GM21360 (cell line): ENCODE results near the gene LMAN2L.

Source experiments
- ATAC-seq: cut with Tn5 transposase; IDR thresholded peaks from one replicate; pipeline ENCODE4 v1.9.1; 2021; ENCODE audit warnings: mild to moderate bottlenecking, moderate library complexity; ENCODE audit not compliant: unreplicated experiment

Gene LMAN2L

DNA sequence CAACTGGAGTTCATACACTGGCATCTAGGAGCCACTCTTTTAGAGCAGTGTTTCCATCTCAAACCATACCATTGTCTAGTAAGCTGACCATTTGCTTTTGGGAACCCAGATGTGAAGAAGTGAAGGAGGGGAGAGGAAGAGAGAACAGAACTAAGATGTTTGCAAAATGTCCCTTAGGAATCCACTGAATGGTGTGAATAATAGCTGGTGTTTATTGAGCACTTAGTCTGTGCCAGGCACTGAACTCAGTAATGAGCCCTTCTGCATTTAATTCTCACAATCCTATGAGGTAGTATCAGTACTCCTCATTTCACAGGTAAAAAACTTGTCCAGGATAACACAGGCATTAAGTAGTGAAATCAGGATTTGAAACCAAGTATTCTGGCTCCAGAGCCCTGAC is 23.5 kb downstream of the LMAN2L start:
- no peak for ATAC-seq

DNA sequence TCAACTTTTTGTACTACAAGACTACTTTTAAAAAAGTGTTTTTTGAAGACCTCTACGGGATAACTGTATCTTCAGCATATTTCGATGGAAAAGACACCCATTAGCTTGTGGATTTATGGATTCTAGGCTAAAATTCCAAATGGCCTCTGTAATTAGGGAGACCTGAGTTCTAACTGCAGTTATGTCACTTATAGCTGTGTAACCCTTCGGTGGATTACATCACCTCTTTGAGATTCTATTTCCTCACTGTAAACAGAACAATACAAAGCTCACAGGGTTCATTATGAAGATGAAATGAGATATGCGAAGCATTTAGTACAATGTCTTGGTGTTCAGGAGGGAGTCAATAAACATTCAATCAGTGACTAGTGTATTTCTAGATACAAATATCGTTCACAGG is 24.2 kb downstream of the LMAN2L start:
- ATAC-seq, result no peak

DNA sequence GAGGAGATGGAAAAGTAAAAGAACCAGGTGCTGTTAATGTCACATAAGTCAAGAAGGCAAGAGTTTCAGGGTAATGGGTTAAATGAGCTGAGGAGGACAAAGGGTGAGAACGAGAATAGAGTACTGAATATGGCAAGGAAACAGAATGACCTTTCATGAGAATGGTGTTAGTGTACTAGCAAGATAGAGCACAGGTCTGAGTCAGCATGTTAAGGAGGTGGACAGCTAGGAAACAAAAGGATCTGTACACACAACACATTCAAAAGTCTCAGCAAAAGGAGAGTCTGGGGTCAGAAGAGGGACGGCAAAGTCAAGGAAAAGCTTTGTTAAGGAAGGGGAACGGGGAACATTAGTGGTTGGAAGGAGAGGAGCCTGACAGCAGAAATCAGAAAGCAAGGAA is 28.9 kb downstream of the LMAN2L start:
- ATAC-seq, result no peak

DNA sequence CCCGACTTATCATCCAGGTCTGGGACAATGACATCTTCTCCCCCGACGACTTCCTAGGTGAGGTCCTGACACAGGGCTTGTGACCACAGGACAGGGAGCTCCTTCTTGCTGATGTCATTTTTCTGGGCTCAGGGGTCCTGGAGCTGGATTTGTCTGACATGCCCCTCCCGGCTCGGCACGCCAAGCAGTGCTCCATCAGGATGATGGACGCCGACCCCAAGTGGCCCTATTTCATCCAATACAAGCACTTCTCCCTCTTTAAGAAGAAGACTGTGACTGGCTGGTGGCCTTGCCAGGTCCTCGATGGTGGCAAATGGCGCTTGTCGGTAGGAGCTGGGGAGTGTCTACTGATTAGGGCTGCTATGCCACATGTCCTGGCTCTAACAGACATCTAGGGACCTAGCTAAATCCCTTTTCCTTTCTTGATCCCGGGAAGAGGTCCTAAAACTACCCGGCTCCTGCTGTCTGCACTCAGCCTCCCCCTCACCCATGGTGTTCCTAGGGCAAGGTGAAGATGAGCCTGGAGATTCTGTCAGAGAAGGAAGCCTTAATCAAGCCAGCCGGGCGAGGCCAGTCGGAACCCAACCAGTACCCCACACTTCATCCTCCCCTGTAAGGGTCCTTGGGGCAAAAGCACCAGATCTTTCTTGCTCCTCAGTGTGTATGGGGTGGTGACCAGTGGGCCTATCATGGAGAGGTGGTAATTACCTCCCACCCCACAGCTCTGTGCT is 36.7 kb downstream of the LMAN2L start:
- no peak for ATAC-seq

DNA sequence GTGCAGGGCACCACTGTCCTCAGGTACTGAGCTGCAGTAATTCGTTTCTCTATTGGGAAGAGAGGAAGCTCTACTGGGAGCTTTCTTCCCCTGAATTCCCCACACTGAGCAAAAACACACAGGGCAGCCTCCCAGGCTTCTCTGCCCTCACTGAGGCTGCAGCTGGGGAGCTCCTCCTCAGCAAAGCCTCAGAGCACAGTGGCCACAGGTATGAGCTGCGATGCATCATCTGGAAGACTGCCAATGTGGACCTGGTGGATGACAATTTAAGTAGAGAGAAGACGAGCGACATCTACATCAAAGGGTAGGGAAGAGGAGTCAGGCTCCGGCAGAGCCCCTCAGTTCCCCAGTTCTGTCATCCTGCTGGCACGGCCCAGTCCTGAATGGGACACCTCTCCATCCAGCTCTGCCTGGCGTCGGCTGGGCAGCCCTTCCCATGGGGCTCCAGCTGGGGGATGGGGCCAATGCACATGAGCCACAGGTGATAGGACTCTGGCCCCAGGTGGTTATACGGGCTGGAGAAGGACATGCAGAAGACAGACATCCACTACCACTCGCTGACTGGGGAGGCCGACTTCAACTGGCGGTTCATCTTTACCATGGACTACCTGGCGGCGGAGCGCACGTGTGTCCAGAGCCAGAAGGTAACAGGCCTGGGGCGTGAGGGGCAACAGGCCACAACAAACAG is 37.6 kb downstream of the LMAN2L start:
- no peak for ATAC-seq

DNA sequence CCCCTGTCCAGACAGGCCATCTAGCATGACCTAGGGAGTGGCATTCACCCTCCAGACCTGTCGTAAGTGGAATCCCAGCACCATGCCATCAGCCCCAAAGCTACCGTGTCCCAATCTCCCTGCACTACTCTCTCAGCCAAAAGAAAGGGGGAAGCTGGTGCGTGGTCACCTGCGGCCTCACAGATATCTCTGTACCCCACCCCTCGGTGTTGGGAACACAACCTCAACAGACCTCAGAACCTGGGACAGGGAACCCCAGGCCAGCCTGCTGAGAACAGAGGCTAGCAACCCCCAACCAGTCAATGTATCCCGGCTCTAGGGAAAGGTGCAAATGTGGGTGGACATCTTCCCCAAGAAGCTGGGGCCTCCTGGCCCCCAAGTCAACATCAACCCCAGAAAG is 38.2 kb downstream of the LMAN2L start:
- ATAC-seq, result no peak

DNA sequence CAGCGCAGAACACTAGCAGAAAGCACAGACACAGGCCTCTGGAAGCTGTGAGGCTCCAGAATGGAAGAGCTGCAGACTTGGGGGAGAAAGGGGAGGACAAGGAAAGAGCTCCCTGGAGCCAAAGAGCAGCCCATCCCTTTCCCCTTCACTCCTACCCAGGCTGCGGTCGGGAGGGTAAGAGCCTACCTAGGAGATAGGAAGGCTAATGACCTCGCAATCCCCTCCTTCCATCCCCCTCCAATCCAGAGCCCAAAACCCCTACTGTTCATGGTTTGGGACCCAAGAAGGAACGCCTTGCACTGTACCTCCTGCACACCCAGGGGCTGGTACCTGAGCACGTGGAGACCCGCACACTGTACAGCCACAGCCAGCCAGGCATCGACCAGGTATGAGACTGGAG is 39.8 kb downstream of the LMAN2L start:
- ATAC-seq, result no peak

DNA sequence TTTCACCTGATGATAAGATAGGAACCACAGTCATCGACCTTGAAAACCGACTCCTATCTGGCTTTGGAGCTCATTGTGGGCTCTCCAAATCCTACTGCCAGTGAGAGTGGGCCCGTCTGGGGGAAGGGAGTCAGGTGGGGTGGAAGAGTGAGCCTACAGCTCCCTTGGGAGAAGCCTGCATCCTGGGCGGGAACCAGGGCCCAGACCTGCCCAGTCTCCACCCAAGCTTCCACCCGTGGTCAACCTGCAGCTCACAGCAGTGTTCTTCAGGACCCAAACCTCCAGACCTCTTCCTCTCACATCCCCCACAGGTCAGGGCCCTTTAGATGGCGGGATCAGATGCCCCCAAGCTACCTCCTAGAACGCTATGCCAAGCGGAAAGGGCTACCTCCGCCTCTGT is 40.2 kb downstream of the LMAN2L start:
- no peak for ATAC-seq

DNA sequence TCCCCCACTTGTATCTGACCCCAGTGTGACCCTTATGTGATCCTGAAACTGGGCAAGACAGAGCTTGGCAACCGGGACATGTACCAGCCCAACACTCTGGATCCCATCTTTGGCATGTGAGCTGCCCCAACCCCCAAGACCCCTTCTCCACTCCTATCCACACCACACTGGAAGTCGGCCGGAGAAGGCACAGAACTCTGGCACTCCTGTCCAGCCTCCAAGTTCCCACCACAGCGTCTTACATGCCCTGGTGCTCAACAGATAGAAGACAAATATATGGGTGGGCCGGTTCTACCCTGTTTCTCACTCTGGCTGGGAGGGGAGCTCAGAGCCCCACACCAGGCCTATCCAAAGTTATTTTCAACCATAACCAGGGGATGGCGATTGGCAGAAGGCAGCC is 40.8 kb downstream of the LMAN2L start:
- no peak for ATAC-seq

DNA sequence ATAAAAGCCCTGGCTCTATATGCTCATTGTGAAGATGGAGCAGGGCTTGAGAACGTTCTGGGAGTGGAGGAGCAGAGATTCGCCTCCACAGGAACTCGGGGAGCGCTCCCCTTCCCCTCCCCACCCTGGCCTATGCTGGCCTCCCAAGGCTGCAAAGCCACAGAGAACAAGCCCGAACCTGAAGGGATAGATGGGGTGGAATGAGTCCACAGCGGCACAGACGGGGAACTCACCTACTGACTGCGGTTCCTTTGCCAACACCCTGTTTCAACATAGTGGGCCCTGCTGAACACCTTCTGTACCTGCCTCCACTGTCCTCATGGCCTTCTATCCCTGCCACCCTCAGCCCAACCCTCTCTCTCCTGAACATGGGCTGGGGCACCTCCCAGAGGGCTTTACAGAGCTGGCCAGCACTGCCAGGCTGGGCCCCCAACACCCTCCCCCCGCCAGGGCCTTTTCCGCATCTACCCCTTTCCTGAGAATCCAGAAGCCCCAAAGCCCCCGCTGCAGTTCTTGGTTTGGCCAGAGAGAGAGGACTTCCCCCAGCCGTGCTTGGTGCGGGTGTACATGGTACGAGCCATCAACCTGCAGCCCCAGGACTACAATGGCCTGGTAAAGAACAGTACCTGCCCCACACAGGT is 41.5 kb downstream of the LMAN2L start:
- ATAC-seq, result no peak

DNA sequence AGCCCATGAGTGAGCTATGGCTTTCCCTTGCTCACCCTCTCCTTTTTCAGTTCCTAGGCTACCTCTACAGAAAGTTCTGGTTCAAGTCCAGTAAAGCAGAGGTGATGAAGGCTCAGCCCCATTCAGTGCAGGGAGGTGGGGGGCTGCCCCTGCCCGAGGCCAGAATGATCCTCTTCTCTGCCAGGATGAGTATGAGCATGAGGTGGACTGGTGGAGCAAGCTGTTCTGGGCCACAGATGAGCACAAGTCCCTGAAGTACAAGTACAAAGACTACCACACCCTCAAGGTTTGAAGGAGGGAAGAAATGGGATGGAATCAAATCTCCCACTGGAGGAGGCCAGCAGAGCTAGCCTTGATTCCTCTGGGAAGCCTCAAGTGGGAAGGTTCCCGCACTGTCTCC is 42.4 kb downstream of the LMAN2L start:
- no peak for ATAC-seq

DNA sequence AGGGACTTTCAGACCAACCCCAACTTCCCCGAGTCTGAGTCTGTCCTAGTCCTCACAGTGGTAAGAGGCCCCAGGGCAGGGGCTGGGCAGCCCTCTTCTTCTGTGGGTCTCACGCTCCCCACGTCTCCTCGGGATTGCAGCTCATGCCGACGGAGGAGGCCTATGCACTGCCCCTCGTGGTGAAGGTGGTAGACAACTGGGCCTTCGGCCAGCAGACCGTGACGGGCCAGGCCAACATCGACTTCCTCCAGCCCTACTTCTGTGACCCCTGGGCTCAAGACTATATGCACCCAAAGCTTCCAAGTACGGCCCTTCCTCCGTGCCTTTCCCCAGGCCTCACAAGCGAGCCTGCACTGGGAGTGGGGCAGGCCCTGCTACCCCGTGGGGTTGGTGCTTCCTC is 44.3 kb downstream of the LMAN2L start:
- ATAC-seq, result no peak

DNA sequence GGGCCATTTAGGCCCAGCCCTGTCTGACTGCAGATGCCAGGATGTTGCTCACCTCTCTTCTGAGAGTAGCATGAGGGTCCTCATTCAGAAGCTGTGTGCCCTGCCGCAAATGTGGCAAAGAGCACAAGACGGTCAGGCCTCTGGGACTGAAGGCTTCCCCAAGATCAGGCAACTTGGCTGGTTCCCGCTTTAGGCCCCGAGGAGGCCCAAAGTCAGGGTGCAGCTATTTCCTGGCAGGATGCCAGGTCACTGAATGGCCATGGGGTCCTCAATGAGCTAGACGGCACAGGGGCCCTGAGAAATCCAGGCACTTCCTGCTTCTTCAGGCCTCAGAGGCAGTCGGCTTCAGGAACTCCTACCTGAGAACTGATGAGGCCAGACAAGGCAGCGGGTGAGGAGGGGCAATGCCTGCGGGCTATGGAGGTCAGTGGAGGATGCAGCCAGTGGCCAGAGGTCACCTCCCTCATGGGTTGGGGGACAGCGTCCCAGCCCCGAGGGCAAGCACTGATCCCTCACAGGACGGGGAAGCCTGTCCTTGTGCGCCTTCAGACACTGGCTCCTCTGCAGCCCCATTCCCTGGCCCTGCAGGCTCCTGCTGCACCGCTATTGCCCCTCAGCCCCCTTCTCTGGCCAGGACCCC is 44.9 kb downstream of the LMAN2L start:
- no peak for ATAC-seq

DNA sequence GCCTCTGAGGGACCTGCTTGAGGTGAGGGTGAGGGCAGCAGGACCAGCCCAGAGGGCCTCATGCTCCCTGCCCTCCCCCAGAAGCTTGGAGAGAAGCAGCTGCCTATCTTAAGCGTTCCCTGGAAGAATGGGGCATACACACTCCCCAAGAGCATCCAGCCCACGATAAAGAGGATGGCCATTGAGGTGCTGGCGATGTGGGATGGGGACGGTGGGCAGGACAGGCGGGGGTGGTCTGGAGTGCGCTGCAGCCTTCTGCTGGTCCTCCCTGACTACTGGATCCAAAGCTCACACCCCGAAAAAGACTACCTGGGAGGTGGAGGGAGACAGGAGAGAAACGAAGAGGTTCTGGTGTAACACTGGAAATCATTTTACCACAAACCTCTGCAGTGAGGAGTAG is 45.6 kb downstream of the LMAN2L start:
- ATAC-seq, result no peak

DNA sequence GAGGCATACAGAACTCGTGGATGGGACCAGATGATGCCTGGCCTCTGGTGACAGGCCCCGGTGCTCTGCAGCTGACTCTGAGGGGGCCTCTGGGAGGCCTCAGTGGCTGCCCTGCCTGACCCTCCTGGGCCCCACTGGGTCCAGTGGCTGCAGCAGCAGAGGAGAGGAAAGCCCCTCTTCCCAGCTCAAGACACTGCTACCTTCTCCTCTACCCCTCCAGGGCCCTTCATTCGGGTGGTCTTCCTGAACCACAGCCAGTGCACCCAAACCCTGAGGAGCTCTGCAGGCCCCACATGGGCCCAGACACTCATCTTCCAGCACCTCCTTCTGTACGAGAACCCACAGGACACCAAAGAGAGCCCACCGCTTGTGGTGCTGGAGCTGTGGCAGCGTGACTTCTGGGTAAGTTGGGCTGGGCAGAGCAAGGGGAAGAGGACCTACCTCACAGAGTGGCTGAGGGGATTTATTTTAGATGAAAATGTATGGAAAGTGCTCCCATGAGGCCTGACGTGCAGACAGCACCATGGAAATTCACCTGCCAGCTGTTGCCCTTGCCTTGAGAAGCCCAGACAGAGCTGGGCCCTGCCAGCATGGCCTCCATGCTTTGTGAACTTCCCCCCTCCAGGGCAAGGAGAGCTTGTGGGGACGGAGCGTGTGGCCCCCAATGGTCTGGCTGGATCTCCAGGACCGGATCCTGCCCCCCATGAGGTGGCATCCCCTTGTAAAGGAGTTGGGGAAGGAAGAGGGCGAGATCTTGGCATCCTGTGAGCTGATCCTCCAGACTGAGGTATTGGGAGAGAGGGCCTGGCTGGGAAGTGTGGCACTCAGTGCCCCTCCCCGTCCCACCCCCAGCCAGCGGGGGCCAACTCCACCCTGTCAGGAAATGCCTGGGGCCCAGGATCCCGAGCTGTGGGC is 46.3 kb downstream of the LMAN2L start:
- no peak for ATAC-seq

DNA sequence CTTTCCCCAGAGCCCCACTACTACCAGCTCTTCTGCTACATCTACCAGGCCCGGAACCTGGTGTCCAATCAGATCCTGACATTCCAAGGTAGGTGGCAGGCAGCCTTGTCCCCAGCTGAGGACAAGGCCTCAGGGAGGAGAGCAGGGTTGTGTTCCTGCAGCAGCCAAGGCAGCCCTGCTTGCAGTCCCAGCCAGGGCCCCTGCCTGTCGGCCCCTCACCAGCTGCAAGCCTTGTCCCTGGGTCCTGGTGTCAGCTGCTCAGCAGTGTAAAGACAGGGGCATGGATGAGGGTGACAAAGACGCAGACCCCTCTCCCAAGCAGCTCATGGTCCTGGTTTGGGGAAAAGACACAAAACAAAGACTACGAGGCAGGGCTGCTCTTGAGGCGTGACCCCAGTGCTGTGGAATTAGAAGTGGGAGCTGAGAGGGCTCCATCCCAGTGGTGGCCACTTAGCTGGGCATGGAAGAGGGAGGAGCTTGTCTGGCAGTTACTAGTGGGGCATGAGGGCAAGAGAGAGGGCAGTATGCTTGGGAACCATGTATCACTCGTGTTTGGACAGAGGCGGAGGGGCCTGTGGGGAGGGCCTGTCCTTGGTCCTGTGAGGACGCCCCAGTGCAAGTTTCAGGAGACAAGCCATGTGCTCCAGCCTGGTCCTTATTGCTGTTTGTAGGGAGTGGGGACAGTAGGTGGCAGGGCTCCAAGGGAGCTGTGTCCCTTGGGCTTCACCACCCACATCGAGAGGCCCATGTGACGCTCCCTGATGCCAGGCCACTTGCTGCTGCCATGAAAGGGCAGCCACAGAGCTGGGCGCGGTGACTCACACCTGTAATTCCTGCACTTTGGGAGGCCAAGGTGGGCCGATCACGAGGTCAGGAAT is 47.5 kb downstream of the LMAN2L start:
- ATAC-seq, result no peak

DNA sequence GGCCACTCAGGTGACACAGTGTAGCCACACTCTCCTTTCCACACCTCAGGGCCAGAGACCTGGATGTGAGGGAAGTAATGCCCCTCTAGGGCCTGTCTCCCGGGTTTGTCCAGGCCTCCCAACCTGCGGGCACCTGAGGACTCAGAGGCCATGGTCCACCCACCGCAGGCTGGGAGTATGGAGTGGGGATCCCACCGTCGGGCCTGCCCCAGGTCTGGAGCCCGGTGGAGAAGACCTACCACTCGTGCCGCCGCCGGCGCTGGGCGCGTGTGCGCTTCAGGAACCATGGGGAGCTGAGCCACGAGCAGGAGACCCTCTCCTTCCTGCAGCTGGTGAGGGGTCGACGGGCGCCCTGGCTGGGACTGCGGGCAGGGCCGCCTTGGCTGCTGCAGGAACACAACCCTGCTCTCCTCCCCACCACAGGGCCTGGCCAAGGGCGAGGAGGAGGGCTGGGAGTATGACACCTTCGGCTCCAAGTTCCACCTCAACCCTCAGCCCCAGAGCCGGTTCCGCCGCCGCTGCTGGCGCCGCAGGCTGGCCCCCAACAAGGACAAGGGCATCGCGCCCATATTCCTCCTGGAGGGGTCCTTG is 48.7 kb downstream of the LMAN2L start:
- no peak for ATAC-seq

DNA sequence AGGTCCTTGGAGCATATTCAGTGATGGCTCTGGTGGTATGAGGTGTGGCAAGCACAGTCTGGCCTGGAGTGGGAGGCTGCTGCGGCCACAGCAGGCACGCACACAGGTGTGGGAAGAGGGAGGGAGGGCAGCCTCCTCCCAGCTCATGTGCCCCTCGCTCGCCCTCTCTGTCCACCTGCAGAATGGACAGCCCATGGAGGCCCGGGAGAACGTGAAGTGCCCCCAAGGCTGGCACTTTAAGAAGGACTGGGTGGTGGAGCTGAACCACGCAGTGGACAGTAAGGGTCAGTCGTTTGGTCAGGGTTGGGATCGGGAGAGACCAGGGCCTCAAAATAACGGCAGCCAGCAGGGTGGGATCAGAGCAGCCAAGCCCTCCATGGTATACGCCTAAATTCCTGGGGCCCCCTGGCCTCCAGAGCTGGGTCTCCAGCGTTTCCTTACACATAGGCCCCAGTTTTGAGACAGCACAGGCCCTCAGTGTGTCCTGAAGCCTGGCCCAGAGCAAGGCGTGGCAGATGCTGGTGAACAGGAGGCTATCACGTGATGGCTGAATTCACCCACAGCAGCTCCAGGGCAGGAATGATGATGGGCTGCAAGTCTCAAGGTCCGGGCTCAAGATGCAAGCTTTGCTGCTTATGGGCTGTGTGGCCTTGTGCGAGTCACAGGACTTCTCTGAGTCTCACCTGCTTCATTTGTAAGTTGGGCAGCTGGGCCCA is 49.4 kb downstream of the LMAN2L start:
- ATAC-seq, result no peak
